ENCODE data around the gene CDH4. TPM values are rescaled to one million over a fixed set of nuclear protein-coding genes. Genes with fewer than 3 reads are reported as not detected.

The CDH4 gene
- total RNA-seq, 1 experiment from 2014 or later, result 25.0 TPM

DNA sequence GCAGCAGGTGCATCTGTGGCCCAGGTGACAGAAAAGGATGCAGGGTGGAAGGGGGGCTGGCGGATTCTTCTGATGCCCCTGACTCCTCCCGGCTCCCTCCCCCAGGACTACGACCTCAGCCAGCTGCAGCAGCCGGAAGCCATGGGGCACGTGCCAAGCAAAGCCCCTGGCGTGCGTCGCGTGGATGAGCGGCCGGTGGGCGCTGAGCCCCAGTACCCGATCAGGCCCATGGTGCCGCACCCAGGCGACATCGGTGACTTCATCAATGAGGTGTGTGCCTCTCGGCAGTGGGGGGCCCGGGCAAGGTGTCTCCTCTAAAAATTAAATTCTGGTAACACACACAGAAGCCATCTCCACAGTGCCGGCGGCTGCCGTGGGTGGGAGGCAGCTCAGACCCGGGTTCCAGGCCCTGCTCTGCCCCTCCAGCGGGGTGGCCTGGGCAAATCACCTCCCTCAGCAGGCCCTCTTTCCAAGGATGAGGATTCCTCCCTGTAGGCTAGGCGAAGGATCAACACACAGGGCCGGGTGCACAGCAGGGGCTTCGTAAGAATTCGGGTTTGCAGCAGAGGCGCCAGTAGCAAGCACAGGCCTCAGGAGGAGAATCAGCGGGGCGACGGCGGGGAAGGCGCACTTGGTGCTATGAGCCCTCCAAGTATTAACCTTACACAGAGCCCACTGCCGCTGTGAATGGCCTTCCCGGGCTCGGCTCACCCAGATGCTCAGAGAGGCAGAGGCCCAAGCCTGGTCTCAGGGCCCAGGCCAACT, 682.1 kb downstream of the CDH4 start:
- intact Hi-C loops (cut with micrococcal nuclease), result no loop called here
- TF ChIP-seq, protein P1, sequence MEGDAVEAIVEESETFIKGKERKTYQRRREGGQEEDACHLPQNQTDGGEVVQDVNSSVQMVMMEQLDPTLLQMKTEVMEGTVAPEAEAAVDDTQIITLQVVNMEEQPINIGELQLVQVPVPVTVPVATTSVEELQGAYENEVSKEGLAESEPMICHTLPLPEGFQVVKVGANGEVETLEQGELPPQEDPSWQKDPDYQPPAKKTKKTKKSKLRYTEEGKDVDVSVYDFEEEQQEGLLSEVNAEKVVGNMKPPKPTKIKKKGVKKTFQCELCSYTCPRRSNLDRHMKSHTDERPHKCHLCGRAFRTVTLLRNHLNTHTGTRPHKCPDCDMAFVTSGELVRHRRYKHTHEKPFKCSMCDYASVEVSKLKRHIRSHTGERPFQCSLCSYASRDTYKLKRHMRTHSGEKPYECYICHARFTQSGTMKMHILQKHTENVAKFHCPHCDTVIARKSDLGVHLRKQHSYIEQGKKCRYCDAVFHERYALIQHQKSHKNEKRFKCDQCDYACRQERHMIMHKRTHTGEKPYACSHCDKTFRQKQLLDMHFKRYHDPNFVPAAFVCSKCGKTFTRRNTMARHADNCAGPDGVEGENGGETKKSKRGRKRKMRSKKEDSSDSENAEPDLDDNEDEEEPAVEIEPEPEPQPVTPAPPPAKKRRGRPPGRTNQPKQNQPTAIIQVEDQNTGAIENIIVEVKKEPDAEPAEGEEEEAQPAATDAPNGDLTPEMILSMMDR (IDR thresholded peaks at IDR 0.05; ENCODE audit: unreplicated experiment), result no peak
- ChIA-PET CTCF (no interaction called here), POLR2A (no interaction called here)
- Mint-ChIP-seq H3K27ac (ENCODE audit: low read depth, unreplicated experiment) (no peak overlapping the region), H3K36me3 (ENCODE audit: insufficient read depth, unreplicated experiment) (peaks cover 5% of the 10 kb centered on the region), H3K4me3 (ENCODE audit: unreplicated experiment) (no peak overlapping the region), H3K4me1 (ENCODE audit: insufficient read depth, unreplicated experiment) (no peaks in the 10 kb centered on the region), H3K27me3 (ENCODE audit: insufficient read depth, unreplicated experiment) (no peaks in the 10 kb centered on the region), H3K9me3 (ENCODE audit: unreplicated experiment) (no peaks in the 10 kb centered on the region)
- no TSS peak for BruUV-seq (replicated peaks)
- DNase-seq (ENCODE audit: unreplicated experiment), result no peak

DNA sequence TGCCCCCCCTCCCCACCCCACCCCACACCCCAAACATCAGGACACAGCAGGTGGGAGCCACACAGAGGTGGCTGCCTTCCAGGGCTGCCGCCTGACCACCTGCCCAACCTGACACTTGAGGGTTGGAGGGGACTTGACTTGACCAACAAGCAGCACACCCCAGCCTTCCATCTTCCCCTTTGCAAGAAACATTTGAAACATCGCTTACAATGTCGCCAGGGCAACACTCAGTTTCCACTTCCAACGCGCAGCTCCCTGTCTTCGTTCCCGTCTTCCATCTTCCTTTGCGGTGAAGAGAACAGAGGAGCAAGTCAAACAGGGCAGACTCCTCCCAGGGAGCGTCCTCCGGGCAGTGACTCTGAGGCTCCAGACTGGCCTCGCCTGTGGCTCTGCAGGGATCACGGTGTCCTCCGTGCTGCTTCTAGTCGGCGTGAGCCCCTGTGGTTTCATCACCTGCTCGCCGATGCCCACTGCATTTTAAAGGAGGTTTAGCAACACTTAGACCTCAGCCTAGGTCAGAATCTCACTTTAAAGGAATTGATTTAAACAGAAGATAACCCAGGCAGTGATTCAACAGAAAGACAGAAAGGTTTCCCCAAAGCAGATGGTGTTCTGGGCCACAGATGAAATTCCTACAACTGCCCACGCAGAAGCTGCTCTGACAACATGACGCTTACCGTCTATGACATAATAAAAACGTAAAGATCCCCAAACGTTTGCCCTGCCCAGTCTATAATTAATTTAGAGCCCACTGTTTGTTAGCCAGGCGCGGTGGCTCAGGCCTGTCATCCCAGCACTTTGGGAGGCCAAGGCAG, 682.9 kb downstream of the CDH4 start:
- DNase-seq (ENCODE audit: unreplicated experiment), result no peak
- Mint-ChIP-seq H3K9me3 (ENCODE audit: unreplicated experiment) (no peaks in the 10 kb centered on the region), H3K4me3 (ENCODE audit: unreplicated experiment) (no peak overlapping the region), H3K4me1 (ENCODE audit: insufficient read depth, unreplicated experiment) (no peaks in the 10 kb centered on the region), H3K27me3 (ENCODE audit: insufficient read depth, unreplicated experiment) (no peaks in the 10 kb centered on the region), H3K36me3 (ENCODE audit: insufficient read depth, unreplicated experiment) (peaks cover 5% of the 10 kb centered on the region), H3K27ac (ENCODE audit: low read depth, unreplicated experiment) (no peak overlapping the region)
- CTCF ChIA-PET, result no interaction called here
- intact Hi-C loops (cut with micrococcal nuclease), result no loop called here
- POLR2A ChIA-PET, result no interaction called here
- no TSS peak for BruUV-seq (replicated peaks)
- TF ChIP-seq, protein P1 (IDR thresholded peaks at IDR 0.05; ENCODE audit: unreplicated experiment), result no peak

DNA sequence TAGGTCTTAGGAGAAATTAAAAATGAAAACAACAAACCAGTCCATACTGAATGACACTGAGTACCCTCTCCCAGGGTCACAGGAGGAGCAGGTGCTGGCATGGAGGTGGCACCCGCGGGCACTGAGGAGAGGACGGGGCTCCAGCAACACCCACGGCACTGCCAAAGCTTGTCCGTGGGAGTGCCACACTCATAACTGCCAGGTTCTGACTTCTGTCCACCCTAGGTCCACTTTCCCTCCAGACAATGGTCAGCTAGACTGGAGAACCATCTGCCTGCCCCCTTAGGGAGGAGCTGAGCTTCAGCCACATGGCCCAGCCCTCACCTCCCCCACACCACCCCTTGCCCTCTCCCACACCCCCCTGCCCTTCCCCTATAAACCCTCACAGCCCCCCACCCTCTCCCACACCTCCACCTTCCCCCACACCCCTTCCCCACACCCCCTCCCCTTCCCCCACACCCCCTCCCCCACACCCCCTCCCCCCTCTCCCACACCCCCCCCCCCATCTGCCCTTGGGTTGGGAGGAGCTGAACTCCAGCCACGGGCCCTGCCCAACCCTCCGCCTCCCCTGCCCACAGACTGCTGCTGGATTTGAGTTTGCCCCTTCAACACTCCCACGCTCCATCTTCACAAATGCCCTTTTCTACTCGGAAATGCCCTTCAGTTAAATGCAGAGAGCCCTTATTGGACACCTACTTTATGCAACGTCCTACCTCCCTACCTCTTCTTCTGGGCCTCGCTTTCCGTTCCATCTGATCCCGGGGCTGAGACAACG, 684.1 kb downstream of the CDH4 start:
- intact Hi-C loops (cut with micrococcal nuclease), result no loop called here
- ChIA-PET CTCF (no interaction called here), POLR2A (interaction anchor here (0.6 kb wide), 1 partner anchor 238 kb away, joined by 7 read pairs; no protein-coding TSS in a partner anchor)
- no peak overlapping the region for H3K4me3 Mint-ChIP-seq (ENCODE audit: unreplicated experiment)
- H3K36me3 Mint-ChIP-seq (ENCODE audit: insufficient read depth, unreplicated experiment), result peaks cover 5% of the 10 kb centered on the region
- no peaks in the 10 kb centered on the region for H3K9me3 Mint-ChIP-seq (ENCODE audit: unreplicated experiment)
- no peaks in the 10 kb centered on the region for H3K27me3 Mint-ChIP-seq (ENCODE audit: insufficient read depth, unreplicated experiment)
- H3K4me1 Mint-ChIP-seq (ENCODE audit: insufficient read depth, unreplicated experiment), result no peaks in the 10 kb centered on the region
- H3K27ac Mint-ChIP-seq (ENCODE audit: low read depth, unreplicated experiment), result no peak overlapping the region
- TF ChIP-seq, protein P1 (IDR thresholded peaks at IDR 0.05; ENCODE audit: unreplicated experiment), result no peak
- no peak for DNase-seq (ENCODE audit: unreplicated experiment)
- no TSS peak for BruUV-seq (replicated peaks)

DNA sequence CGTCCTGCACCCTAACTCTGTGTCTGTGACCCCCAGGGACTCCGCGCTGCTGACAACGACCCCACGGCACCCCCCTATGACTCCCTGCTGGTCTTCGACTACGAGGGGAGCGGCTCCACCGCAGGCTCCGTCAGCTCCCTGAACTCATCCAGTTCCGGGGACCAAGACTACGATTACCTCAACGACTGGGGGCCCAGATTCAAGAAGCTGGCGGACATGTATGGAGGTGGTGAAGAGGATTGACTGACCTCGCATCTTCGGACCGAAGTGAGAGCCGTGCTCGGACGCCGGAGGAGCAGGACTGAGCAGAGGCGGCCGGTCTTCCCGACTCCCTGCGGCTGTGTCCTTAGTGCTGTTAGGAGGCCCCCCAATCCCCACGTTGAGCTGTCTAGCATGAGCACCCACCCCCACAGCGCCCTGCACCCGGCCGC, 684.7 kb downstream of the CDH4 start:
- ChIA-PET POLR2A (interaction anchor here (0.6 kb wide), 1 partner anchor 237 kb away, joined by 7 read pairs; no protein-coding TSS in a partner anchor), CTCF (no interaction called here)
- Mint-ChIP-seq H3K4me1 (ENCODE audit: insufficient read depth, unreplicated experiment) (no peaks in the 10 kb centered on the region), H3K27me3 (ENCODE audit: insufficient read depth, unreplicated experiment) (no peaks in the 10 kb centered on the region), H3K9me3 (ENCODE audit: unreplicated experiment) (no peaks in the 10 kb centered on the region), H3K4me3 (ENCODE audit: unreplicated experiment) (no peak overlapping the region), H3K36me3 (ENCODE audit: insufficient read depth, unreplicated experiment) (peaks cover 5% of the 10 kb centered on the region), H3K27ac (ENCODE audit: low read depth, unreplicated experiment) (no peak overlapping the region)
- TF ChIP-seq, protein P1 (IDR thresholded peaks at IDR 0.05; ENCODE audit: unreplicated experiment), result no peak
- BruUV-seq (replicated peaks), result no TSS peak
- intact Hi-C loops (cut with micrococcal nuclease), result no loop called here
- DNase-seq (ENCODE audit: unreplicated experiment), result no peak

All from MCF 10A (cell line).